ENCODE data around the gene SLC1A1.

DNA sequence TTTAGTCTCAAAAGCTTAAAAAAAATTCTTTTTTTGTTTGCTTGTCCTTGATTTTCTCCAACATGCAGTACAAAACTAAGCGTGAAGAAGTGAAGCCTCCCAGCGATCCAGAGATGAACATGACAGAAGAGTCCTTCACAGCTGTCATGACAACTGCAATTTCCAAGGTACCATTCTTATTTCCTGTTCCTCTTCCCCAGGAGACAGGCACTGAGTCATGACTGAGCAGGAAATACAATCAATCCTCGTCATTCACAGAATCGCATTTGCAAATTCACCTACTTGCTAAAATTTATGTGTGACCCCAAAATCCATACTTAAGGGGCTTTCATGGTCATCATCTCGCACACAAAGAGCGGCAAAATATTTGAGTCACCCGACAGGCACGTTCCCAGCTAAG, 77.3 kb downstream of the SLC1A1 start:
- TF ChIP-seq, protein P1, sequence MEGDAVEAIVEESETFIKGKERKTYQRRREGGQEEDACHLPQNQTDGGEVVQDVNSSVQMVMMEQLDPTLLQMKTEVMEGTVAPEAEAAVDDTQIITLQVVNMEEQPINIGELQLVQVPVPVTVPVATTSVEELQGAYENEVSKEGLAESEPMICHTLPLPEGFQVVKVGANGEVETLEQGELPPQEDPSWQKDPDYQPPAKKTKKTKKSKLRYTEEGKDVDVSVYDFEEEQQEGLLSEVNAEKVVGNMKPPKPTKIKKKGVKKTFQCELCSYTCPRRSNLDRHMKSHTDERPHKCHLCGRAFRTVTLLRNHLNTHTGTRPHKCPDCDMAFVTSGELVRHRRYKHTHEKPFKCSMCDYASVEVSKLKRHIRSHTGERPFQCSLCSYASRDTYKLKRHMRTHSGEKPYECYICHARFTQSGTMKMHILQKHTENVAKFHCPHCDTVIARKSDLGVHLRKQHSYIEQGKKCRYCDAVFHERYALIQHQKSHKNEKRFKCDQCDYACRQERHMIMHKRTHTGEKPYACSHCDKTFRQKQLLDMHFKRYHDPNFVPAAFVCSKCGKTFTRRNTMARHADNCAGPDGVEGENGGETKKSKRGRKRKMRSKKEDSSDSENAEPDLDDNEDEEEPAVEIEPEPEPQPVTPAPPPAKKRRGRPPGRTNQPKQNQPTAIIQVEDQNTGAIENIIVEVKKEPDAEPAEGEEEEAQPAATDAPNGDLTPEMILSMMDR (conservative IDR thresholded peaks at IDR 0.05), result no peak
- no peak for TF ChIP-seq EZH2 (IDR thresholded peaks at IDR 0.05; ENCODE audit: low read depth)
